CD14-positive monocyte (primary cell): Measurements from ENCODE around the gene TEKTIP1. TPM values are rescaled to one million over a fixed set of nuclear protein-coding genes. Genes with fewer than 3 reads are reported as not detected.

Source experiments
- DNase-seq, 3 donors: peaks; one replicate each; pipeline ENCODE4 v3.0.0-alpha.2; 2011 to 2022
- H2AFZ ChIP-seq: 2 replicates; pipeline ENCODE4 v1.6.0; 2012; ENCODE audit warnings: mild to moderate bottlenecking, low read depth, low read length, inconsistent platforms; ENCODE audit not compliant: insufficient read depth, poor library complexity, severe bottlenecking
- H3K27ac ChIP-seq, 2 donors: 1 replicate in 1 of 2; 2 replicates in 1 of 2; pipeline ENCODE4 v1.5.1; 2012 to 2013; ENCODE audit warnings: low read length in 2 of 2, control low read depth in 1 of 2, inconsistent platforms in 1 of 2, low read depth in 1 of 2, mild to moderate bottlenecking in 1 of 2
- H3K27me3 ChIP-seq, 2 donors: one replicate each; pipeline versions ENCODE4 v1.6.0 to v1.6.1; 2011 to 2013; ENCODE audit warnings: low read length in 2 of 2; ENCODE audit not compliant: control insufficient read depth in 2 of 2, insufficient read depth in 2 of 2
- H3K36me3 ChIP-seq, 2 donors: replicated peaks in 1 of 2; 1 replicate in 1 of 2; 2 replicates in 1 of 2; pipeline versions ENCODE4 v1.5.1 to v1.6.1; 2012 to 2013; ENCODE audit warnings: low read length in 2 of 2, control low read depth in 1 of 2, inconsistent platforms in 1 of 2, mild to moderate bottlenecking in 1 of 2; ENCODE audit not compliant: insufficient read depth in 2 of 2, control insufficient read depth in 1 of 2
- H3K4me1 ChIP-seq, 2 donors: 1 replicate in 1 of 2; 2 replicates in 1 of 2; pipeline versions ENCODE4 v1.5.1 to v1.6.1; 2012 to 2013; ENCODE audit warnings: low read length in 2 of 2, control low read depth in 1 of 2, inconsistent platforms in 1 of 2, mild to moderate bottlenecking in 1 of 2, moderate library complexity in 1 of 2; ENCODE audit not compliant: insufficient read depth in 2 of 2, control insufficient read depth in 1 of 2
- H3K4me2 ChIP-seq: replicated peaks from 2 replicates; pipeline ENCODE3; 2012; ENCODE audit warnings: low read length, moderate library complexity, mild to moderate bottlenecking; ENCODE audit not compliant: poor library complexity, severe bottlenecking; ENCODE audit errors: extremely low read depth
- H3K4me3 ChIP-seq, 3 experiments: fragments of 200-600 bp in 1 of 3; sonication (generic) in 1 of 3; replicated peaks in 1 of 3; 1 replicate in 2 of 3; 2 replicates in 1 of 3; pipeline ENCODE4 v1.5.1; 2011 to 2013; ENCODE audit warnings: low read length in 3 of 3, mild to moderate bottlenecking in 3 of 3, control low read depth in 2 of 3, low read depth in 2 of 3, inconsistent platforms in 1 of 3, moderate library complexity in 1 of 3
- H3K79me2 ChIP-seq: 2 replicates; pipeline ENCODE4 v1.6.0; 2012; ENCODE audit warnings: mild to moderate bottlenecking, control low read depth, inconsistent platforms, low read length, moderate library complexity; ENCODE audit not compliant: insufficient read depth
- H3K9ac ChIP-seq: 2 replicates; pipeline ENCODE4 v1.6.0; 2017; ENCODE audit warnings: low read length, mild to moderate bottlenecking; ENCODE audit not compliant: insufficient read depth, poor library complexity, severe bottlenecking
- H3K9me3 ChIP-seq, 2 donors: replicated peaks in 1 of 2; 1 replicate in 1 of 2; 2 replicates in 1 of 2; pipeline versions ENCODE4 v1.5.1 to v1.6.1; 2012 to 2013; ENCODE audit warnings: low read length in 2 of 2, control low read depth in 1 of 2; ENCODE audit not compliant: control insufficient read depth in 1 of 2, insufficient read depth in 1 of 2
- H4K20me1 ChIP-seq: 2 replicates; pipeline ENCODE4 v1.6.0; 2012; ENCODE audit warnings: mild to moderate bottlenecking, low read length, control low read depth, moderate library complexity; ENCODE audit not compliant: insufficient read depth
- H3K27ac Mint-ChIP-seq, 7 donors: one replicate each; pipeline ENCODE4 v1.8.0; 2020; ENCODE audit warnings: mild to moderate bottlenecking in 7 of 7, mixed read lengths in 7 of 7, moderate library complexity in 6 of 7, inconsistent platforms in 2 of 7
- H3K27me3 Mint-ChIP-seq, 3 donors: one replicate each; pipeline ENCODE4 v1.8.0; 2021 to 2022; ENCODE audit warnings: low read depth in 3 of 3, mild to moderate bottlenecking in 3 of 3, mixed read lengths in 3 of 3, moderate library complexity in 3 of 3, inconsistent platforms in 1 of 3
- H3K36me3 Mint-ChIP-seq, 2 donors: one replicate each; pipeline ENCODE4 v1.8.0; 2020; ENCODE audit warnings: mixed read lengths in 2 of 2, inconsistent platforms in 1 of 2, mild to moderate bottlenecking in 1 of 2
- H3K4me1 Mint-ChIP-seq: one replicate; pipeline ENCODE4 v1.8.0; 2020; ENCODE audit warnings: mild to moderate bottlenecking, mixed read lengths
- H3K4me3 Mint-ChIP-seq, 2 donors: one replicate each; pipeline ENCODE4 v1.8.0; 2020; ENCODE audit warnings: mild to moderate bottlenecking in 2 of 2, mixed read lengths in 2 of 2, moderate library complexity in 1 of 2
- H3K9me3 Mint-ChIP-seq, 7 donors: one replicate each; pipeline ENCODE4 v1.8.0; 2020 to 2022; ENCODE audit warnings: mixed read lengths in 7 of 7, mild to moderate bottlenecking in 6 of 7, moderate library complexity in 6 of 7, inconsistent platforms in 2 of 7
- CTCF ChIP-seq: fragments of 200-600 bp; IDR thresholded peaks from one replicate; pipeline ENCODE4 v1.8.0; 2022; ENCODE audit warnings: antibody characterized with exemption, mild to moderate bottlenecking
- WGBS: methylation state at CpG from one replicate; pipeline ENCODE4 v1.1.5; 2013; ENCODE audit warnings: missing lambda C conversion rate; ENCODE audit not compliant: insufficient coverage; 5-methylcytosine and 5-hydroxymethylcytosine counted together
- intact Hi-C, 2 donors: fragments of 100-400 bp; cut with micrococcal nuclease; formaldehyde crosslinking; loops; one replicate each; pipeline versions ENCODE4 v1.15.0 to v1.15.1; 2023
- polyA plus RNA-seq, 3 donors: library from polyadenylated mRNA; depleted of rRNA in 1 of 3; unstranded in 2 of 3; stranded (reverse) in 1 of 3; fragments of 300-500 nt in 2 of 3; fragments of >200 nt in 1 of 3; fragmentation: Illumina TruSeq in 2 of 3; gene quantifications; 1 replicate in 2 of 3; 2 replicates in 1 of 3; pipeline ENCODE4 v1.2.3, GENCODE V29; 2012 to 2021

Gene TEKTIP1
- polyA plus RNA-seq, 3 donors, result 1.8 TPM; not detected in 2

GRCh38 chr19:3524078-3524842, 14.7 kb upstream of the TEKTIP1 start:
- H3K27me3 Mint-ChIP-seq, result peaks cover 0 to 1% (median 0%) of the 10 kb centered on the region in 3 donors
- intact Hi-C loops, result no loop called here
- H3K27ac ChIP-seq, result no peak overlapping the region
- no peak for TF ChIP-seq CTCF
- H3K36me3 Mint-ChIP-seq, result peaks cover 40 to 66% of the 10 kb centered on the region in 2 donors
- no peaks in the 10 kb centered on the region for H3K4me1 ChIP-seq
- no peaks in the 10 kb centered on the region for H3K4me1 Mint-ChIP-seq
- peaks cover 70 to 88% of the 10 kb centered on the region in 2 donors for H3K36me3 ChIP-seq
- H3K27me3 ChIP-seq, result no peaks in the 10 kb centered on the region
- H3K4me2 ChIP-seq, result no peak overlapping the region
- 99% methylated on average over 27 of the region's 33 CpGs for WGBS
- no peak for DNase-seq
- H3K79me2 ChIP-seq, result peaks cover 47% of the 10 kb centered on the region
- no peak overlapping the region for H3K9ac ChIP-seq
- H3K4me3 ChIP-seq, result no peak overlapping the region
- H3K9me3 Mint-ChIP-seq, result peaks cover 0 to 2% (median 0%) of the 10 kb centered on the region in 7 donors
- no peak overlapping the region for H2AFZ ChIP-seq
- H4K20me1 ChIP-seq, result peaks cover 67% of the 10 kb centered on the region
- H3K27ac Mint-ChIP-seq, result peak overlapping the region in 1 of 7 donors; percentile 17
- no peaks in the 10 kb centered on the region for H3K9me3 ChIP-seq
- H3K4me3 Mint-ChIP-seq, result no peak overlapping the region

GRCh38 chr19:3524904-3525451, 14.0 kb upstream of the TEKTIP1 start:
- H3K9me3 Mint-ChIP-seq, result peaks cover 0 to 2% (median 0%) of the 10 kb centered on the region in 7 donors
- peaks cover 63 to 81% of the 10 kb centered on the region in 2 donors for H3K36me3 ChIP-seq
- no peak for TF ChIP-seq CTCF
- no peak overlapping the region for H3K4me2 ChIP-seq
- peaks cover 35 to 59% of the 10 kb centered on the region in 2 donors for H3K36me3 Mint-ChIP-seq
- no peak overlapping the region for H3K9ac ChIP-seq
- H2AFZ ChIP-seq, result no peak overlapping the region
- H3K79me2 ChIP-seq, result peaks cover 40% of the 10 kb centered on the region
- H3K4me3 ChIP-seq, result no peak overlapping the region
- H3K4me3 Mint-ChIP-seq, result no peak overlapping the region
- no peak overlapping the region for H3K27ac ChIP-seq
- 97% methylated on average over 16 of the region's 20 CpGs for WGBS
- H4K20me1 ChIP-seq, result peaks cover 60% of the 10 kb centered on the region
- no peaks in the 10 kb centered on the region for H3K4me1 ChIP-seq
- H3K27me3 Mint-ChIP-seq, result peaks cover 0 to 1% (median 0%) of the 10 kb centered on the region in 3 donors
- no peaks in the 10 kb centered on the region for H3K27me3 ChIP-seq
- peak overlapping the region in 2 of 7 donors; percentile 17 to 63 for H3K27ac Mint-ChIP-seq
- no peak for DNase-seq
- intact Hi-C loops, result no loop called here
- H3K9me3 ChIP-seq, result no peaks in the 10 kb centered on the region
- H3K4me1 Mint-ChIP-seq, result no peaks in the 10 kb centered on the region
